Pulmonary artery endothelial cell (primary cell): Measurements from ENCODE around the gene ROBO1. TPM values are rescaled to one million over a fixed set of nuclear protein-coding genes. Genes with fewer than 3 reads are reported as not detected.
"Not testable (repeated sequence)": the region's sequence is repeated elsewhere in the genome, so short reads cannot be mapped to it uniquely, and the experiment has no call there.

Source experiments
- DNase-seq: peaks from one replicate; pipeline ENCODE4 v3.0.0-alpha.2; 2011; ENCODE audit warnings: low read depth, low spot score
- total RNA-seq: library from RNA; depleted of rRNA; stranded (reverse); fragments of >200 nt; gene quantifications from 2 replicates; pipeline ENCODE4 v1.2.3, GENCODE V29; 2014

Gene ROBO1
- total RNA-seq, 1 donor from 2014 or later: 26.4 TPM

DNA sequence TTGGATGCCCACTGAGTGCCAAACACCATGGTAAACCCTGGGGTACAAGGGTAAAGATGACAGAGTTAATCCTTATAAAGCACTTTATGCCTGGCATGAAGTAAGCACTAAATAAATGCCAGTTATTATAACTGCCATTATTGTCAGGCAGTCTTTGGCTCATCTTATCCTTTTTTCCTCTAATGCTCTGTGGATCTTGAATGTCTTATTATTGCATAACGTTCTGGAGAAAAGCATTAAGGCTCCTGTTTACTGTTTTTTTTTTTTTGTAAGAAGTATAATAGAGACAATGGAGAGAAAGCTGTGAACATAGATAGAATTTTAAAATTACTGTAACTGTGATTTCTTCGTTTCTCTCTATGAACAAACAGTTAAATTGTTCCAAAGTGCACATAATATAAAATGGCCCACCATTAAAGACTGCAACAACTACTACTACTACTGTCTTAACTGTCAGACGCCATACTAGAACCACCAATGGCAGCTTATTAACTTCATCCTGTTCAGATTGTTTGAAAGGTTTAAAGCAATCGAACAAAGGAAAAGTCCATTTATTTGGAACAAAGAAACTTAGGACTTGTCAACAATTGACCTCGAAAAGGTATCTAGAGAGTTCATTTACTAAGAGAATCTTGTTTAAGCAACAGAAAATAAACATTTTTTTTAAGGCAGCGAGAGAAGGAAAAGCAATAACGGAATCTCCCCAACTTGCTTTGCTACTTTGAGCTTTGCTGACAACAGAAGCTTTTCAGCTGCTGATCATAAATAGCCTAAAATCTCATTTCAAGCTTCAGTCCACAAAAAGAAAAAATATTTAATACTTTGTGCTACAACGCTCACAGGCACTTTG lies 520.7 kb downstream of the ROBO1 start:
- no peak for DNase-seq

GRCh38 chr3:79245284-79246138 lies 522.3 kb downstream of the ROBO1 start:
- no peak for DNase-seq

DNA sequence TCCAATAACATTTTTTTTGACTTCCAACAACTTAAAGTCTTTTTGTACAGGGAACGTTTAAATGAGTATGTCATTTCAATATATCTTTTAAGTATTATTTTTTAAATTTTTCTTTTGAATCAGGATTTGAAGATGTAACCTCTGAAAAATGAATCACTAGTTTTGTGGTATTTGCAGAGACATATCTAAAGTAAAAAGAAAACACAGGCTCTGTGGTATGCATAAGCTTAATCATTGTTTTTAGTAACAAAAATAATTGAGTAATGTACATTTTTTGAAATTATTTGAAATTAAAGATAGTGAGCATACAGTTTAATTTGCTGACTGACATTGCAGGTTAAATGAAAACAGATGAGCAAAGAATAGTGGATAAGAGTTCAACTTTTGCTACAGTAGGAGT lies 531.3 kb downstream of the ROBO1 start:
- no peak for DNase-seq

DNA sequence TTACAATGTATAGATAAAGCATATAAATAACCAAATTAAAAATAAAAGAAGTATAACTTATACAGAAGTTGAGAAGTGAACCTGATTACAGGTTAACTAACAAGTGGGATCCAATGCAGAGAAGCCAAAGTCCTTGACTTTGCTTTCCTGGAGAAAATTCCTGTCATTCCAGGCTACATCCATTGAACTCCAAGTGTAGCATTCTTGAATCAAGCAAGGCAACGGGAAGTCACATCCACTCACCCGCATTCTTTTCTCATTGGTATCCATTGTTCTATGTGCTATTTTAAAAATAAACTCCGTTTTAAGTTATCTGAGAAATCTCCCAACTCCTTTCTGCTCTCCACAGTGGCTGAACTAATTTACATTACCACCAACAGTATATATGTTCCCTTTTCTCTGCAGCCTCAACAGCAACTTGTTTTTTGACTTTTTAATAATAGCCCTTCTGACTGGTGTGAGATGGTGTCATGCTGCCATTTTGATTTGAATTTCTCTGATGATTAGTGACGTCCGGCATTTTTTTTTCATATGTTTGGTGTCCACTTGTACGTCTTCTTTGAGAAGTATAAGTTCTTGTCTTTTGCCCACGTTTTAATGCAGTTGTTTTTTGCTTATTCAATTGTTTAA lies 534.3 kb downstream of the ROBO1 start:
- DNase-seq: no peak

DNA sequence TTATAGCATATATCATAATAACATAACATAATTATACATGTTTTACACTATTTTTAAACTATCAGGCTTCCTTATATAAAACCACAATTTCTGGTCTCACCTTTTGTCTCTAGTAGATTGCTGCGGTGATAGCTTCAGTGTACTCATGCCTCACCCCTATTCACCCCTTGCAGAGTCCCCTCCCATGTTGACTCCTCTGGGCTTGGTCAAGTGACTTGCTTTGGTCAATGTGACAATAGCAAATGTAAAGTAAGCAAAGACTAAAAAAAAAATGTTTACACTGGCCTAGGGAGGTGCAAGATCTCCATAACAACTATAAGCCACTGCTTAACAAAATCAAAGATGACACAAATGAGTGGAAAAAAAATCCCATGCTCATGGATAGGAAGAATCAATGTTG lies 537.5 kb downstream of the ROBO1 start:
- DNase-seq: no peak

GRCh38 chr3:79217096-79217495 lies 550.7 kb downstream of the ROBO1 start:
- no peak for DNase-seq

- DNase-seq: no peak
Observed at GRCh38 chr3:79215286-79215685, 552.5 kb downstream of the ROBO1 start.

DNA sequence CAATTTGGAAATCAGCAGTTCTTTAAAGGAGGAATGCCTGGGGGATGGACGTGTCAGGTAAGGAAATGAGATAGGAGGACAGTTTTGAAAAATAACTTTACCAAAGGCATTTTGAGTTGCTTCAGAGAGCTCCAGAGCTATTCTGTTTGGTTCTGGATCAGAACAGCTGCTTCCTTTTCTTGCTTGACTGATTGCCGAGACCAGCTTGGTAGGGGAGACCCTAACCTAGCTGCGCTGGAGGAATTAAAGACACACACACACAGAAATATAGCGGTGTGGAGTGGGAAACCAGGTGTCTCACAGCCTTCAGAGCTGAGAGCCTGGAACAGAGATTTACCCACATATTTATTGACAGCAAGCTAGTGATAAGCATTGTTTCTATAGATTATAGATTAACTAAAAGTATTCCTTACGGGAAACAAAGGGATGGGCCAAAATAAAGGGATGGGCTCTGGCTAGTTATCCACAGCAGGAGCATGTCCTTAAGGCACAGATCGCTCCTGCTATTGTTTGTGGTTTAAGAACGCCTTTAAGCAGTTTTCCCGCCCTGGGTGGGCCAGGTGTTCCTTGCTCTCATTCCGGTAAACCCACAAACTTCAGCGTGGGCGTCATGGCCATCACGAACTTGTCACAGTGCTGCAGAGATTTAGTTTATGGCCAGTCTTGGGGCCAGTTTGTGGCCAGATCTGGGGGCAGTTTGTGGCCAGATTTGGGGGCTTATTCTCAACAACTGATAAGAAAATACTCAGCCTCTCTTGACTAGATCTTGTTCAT lies 556.0 kb downstream of the ROBO1 start:
- no peak for DNase-seq

DNA sequence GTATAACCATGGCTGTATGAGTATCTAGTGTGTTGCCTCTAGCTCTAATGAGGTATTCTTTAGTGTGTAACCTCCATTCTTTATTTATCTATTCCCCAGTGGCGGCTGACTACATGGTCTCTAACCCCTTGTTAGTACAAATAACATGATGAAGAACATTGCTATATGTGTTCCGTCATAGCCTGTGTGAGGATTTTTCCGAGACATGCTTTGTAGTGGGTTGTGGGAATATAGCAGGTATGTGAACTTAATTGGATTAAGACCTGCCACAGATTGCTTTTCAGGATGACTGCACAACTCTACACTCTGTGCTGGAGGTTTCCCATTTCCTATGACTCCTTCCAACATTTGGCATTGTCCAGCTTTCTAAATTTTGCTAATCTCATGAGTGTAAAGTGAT lies 563.4 kb downstream of the ROBO1 start:
- DNase-seq: no peak

- DNase-seq: no peak
Observed at GRCh38 chr3:79203144-79203519, 564.7 kb downstream of the ROBO1 start.

DNA sequence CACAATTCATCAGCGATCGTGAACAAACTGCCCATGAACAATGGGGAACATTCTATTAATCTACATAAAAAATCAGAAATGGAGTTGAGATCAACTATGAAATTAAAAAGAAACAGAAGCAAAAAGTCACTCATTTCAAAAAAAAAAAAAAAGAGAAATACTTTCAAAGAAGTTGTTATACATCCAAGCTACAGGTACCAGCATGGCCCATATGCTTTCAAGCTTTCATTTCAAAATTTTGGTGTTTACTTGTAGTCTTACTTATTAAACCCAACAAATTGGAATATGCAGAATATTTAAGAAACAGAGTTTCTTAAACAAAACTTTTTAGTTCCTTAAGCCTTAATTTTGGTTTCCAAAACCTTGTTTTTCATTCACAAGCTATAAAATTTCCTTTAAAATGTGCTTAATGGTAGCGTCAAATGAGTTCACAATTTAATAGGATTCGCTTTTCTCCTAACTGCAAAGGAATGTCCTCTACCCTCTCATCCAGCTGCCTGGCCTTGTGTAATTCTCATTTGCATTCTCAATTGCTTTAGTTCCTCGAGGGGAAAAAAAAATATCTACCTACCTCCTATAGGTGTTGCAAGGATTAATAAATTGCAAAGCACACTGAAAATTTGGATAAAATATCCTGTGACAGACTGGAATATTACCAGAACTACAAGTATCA lies 565.2 kb downstream of the ROBO1 start:
- DNase-seq: no peak

DNA sequence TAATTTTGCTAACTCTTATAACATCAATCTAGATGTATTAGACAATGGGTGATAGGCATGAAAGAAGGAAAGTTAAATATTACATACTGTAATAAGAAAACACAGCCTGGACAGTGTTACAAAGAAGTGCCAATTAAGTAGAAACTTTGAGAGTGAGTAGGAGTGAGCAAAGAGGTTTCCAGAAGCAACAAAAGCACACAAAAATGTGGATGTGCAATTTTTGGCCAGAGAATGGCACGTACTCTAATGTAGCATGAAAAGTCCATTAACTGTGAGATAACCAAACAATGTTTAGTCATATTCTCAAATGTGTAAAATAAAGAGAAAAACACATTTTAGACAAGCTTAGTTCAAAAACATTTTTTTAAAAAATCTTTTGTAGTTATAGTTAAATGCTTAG lies 567.3 kb downstream of the ROBO1 start:
- DNase-seq: no peak

DNA sequence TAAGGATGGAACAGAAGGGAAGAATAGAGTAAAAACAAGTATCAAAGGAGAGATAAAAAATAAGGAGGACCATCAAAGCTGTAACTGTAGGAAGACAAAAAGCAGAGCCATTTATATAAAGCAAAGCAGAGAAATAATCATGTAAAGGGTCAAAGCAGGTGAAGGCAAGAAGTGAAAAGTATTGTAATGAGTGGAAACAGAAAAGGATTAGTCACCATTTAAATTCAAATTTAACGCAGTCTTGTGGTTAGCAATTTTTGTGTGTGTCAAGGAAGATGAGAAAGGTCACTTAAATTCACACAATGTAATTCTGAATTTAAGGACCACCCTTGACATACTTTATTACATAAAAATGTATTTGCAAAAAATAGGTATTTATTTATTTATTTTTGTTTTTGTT lies 567.8 kb downstream of the ROBO1 start:
- DNase-seq: no peak

GRCh38 chr3:79187426-79187825 lies 580.4 kb downstream of the ROBO1 start:
- no peak for DNase-seq

DNA sequence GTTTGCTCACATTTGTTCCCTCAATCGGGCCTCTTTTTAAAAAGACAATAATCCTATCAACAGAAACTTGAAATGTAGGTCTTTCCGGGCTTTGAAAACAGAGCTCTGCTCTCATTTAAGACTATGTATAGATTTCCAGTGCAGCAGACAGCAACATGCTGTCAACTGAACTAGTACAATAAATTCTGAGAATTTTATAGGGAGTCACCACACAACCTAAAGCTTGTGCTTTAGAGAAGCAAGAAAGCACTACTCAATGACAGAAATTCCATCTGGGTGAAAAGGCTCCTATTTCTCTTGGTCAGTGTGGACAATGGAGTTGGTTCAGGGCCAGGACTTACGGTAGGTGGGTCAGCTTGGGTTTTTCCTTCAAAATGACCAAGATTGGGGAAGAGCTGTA lies 583.5 kb downstream of the ROBO1 start:
- DNase-seq: no peak

GRCh38 chr3:79183496-79183895 lies 584.3 kb downstream of the ROBO1 start:
- no peak for DNase-seq

DNA sequence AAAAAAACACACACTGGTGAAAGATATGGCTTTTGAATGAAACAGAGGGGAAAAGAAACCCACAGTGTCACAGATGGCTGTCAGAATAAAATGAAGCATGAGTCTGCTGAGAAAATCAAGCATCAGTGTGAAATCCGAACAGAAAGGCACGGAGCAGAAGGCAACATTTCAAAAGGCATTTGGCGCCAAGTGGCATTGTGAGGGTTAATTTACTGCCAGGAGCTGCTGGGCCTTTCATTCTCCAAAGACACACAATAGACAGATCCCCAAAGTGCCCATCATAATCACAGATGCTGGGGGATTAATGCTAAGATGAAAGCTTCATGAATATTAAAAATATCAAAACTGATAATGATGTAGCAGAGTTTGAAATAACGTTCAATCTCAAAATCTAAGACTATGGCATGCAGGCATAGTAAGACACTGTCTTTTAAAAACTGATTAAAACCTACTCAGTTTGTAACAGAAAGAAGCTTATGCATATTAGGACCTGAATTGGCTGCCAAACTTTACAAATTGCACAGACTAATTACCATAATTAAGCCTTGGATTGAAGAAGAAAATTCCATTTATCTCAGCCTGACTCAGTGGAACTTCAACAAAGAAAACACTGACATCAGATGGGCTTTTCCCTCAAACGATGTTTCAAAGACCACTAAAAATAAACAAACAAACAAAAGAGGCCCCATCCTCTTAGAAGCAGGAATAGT lies 589.2 kb downstream of the ROBO1 start:
- DNase-seq: no peak

GRCh38 chr3:79175870-79176269 lies 591.9 kb downstream of the ROBO1 start:
- DNase-seq: no peak

- not testable (repeated sequence) for DNase-seq
Observed at GRCh38 chr3:79173259-79173658, 594.5 kb downstream of the ROBO1 start.

- no peak for DNase-seq
Observed at GRCh38 chr3:79172241-79172640, 595.6 kb downstream of the ROBO1 start.
